ENCODE data around the gene GCGR.
A peak's percentile ranks its signal among the peaks of the same experiment; 100 is the strongest.

GCGR gene

DNA sequence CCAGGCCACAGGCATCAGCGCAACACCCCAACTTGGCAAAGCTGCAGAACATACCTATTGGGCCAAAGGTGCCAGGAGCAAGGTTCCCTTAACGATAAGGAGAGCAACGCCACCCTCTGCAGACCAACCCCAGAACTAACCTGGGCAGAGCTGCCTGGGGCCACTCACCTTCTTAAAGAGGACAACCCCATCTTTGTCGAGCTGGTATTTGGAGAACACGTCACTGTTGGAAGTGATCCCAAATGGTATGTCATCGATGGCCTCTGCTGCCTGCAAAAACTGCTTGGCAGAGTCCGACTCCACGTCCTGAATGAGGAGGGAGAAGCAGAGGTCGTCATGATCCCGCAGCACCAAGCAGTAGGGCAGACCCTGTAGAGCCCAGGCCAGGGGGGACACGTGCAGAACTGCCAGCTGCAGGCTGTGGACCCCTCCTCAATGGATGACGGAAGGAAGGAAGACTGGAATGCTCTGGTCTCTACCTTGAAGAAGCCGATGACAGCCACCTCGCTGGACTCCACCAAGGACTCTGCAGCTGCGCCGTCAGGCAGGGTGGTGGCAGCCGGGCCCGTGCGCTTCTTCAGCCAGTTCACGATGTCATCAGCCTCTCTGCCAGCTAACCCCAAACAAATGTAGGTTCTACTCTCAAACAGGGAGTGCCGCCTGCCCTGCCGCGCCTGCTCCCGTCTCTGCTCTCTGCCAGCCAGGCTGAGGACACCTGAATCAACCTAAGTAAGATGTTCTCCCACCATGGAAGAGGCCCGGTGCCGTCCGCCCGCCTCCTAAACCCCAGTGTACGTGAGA is 51.2 kb downstream of the GCGR start:
- TF ChIP-seq POLR2AphosphoS5 (IDR thresholded peaks at IDR 0.05; ENCODE audit: low read depth, low read length) (no peak; the same call in 1 of the 2 replicates), TAF1 (IDR thresholded peaks at IDR 0.05; ENCODE audit: borderline replicate concordance, insufficient read depth, low read length) (no peak), SIN3A (IDR thresholded peaks at IDR 0.05; ENCODE audit: borderline replicate concordance, insufficient read depth, low read length) (no peak), FOXP2 (optimal IDR thresholded peaks at IDR 0.05; ENCODE audit: borderline replicate concordance, extremely low read depth, extremely low read length, insufficient read depth) (no peak), REST (IDR thresholded peaks at IDR 0.05; ENCODE audit: insufficient read depth in 1 of 2, low read depth in 2 of 2, low read length in 2 of 2) (no peak)

DNA sequence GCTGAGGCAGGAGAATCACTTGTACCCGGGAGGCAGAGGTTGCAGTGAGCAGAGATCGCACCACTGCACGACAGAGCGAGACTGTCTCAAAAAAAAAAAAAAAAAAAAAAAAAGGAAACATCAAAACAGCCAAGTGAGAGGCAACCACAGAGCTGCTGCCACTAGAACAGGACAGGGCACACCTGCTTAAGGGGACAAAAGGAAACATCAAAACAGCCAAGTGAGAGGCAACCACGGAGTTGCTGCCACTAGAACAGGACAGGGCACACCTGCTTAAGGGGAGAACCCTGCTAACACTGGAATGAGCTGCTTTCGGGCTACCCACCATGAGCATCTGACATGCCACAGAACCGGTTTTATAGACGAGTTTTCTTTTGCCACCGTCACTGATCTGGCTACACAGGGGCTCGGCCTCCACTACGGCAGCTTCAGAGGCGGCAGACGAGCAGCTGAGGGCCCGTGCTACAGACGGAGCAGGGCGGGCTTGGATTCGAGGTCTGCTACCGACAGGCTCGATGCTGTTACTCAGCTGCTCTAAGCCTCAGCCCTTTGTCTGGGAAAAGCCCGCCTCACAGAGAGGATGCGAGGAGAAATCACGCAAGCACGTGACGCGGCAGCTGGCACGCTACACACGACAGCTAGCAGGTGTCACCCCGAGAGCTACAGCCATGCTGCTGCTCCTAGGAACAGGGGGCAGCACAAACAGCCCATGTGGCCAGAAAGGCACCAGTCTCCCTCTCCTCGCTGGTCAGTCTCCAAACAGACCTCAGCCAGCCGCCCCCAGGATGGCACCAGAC is 54.4 kb downstream of the GCGR start:
- TF ChIP-seq REST (IDR thresholded peaks at IDR 0.05; ENCODE audit: insufficient read depth in 1 of 2, low read depth in 2 of 2, low read length in 2 of 2) (no peak), TAF1 (IDR thresholded peaks at IDR 0.05; ENCODE audit: borderline replicate concordance, insufficient read depth, low read length) (no peak), POLR2AphosphoS5 (IDR thresholded peaks at IDR 0.05; ENCODE audit: low read depth, low read length) (no peak), SIN3A (IDR thresholded peaks at IDR 0.05; ENCODE audit: borderline replicate concordance, insufficient read depth, low read length) (no peak), FOXP2 (optimal IDR thresholded peaks at IDR 0.05; ENCODE audit: borderline replicate concordance, extremely low read depth, extremely low read length, insufficient read depth) (no peak)

GRCh38 chr17:81858967-81859905 is 55.3 kb downstream of the GCGR start:
- TF ChIP-seq REST (IDR thresholded peaks at IDR 0.05; ENCODE audit: insufficient read depth in 1 of 2, low read depth in 2 of 2, low read length in 2 of 2) = no peak
- TF ChIP-seq POLR2AphosphoS5 (IDR thresholded peaks at IDR 0.05; ENCODE audit: low read depth, low read length) = peak; percentile 54; the same call in 1 of the 2 replicates

DNA sequence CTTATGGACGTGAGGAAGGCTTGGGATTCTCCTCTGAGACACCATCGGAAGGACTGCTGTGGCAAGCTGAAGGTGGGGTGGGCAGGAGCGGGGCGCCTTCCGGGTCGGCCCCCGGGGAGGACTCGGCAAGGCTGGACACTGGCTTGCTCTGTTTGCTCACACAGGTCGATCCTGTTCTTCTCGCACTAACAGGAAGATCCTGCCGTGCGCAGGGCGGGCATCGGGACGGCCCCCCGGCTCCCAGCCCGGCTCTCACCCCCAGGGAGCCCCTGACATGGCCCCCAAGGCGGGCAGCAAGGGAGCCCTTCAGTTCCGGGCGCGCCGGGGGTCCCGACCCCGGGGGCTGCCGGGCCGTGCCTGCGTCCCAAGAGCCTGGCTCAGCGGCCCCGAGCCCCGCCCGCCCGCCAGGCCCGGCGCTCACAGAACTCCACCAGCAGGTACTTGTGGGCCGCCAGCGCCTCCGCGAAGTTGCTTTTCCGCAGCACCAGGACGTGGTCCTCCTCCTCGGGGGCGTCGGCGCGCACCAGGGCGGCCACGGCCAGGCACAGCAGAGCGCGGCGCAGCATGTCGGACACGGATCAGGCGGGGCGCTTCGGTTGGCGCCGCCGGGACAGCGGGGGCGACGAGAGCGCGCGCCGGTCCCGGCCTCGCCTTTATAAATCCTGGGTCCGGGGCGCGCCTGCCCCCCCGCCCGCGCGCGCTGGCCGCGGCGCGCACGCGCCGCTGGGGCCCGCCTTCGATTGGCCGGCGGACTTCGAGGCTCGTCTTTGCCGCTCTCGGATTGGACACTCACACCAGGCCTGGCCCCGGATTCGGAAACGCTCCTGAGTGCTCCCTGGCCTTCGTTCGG is 56.2 kb downstream of the GCGR start, which contains the start of gene P4HB:
Gene P4HB, minus strand, starts transcription at position 630 of the 850 bp plus-strand sequence. Its CDS starts 64 bp downstream, at position 566.
- TF ChIP-seq POLR2AphosphoS5 (IDR thresholded peaks at IDR 0.05; ENCODE audit: low read depth, low read length) (peak; percentile 88; the same call in 1 of the 2 replicates), TAF1 (IDR thresholded peaks at IDR 0.05; ENCODE audit: borderline replicate concordance, insufficient read depth, low read length) (peak; percentile 84), REST (IDR thresholded peaks at IDR 0.05; ENCODE audit: insufficient read depth in 1 of 2, low read depth in 2 of 2, low read length in 2 of 2) (peak in 1 of 2 experiments; percentile 47; a peak in 1 of 4 replicates), FOXP2 (optimal IDR thresholded peaks at IDR 0.05; ENCODE audit: borderline replicate concordance, extremely low read depth, extremely low read length, insufficient read depth) (no peak), SIN3A (IDR thresholded peaks at IDR 0.05; ENCODE audit: borderline replicate concordance, insufficient read depth, low read length) (0 out of 2 replicates have a peak, but pooled peaks have one; percentile 42)

Data from PFSK-1 (cell line).